ENCODE data around the gene CWC15.
"Not testable (repeated sequence)": the region's sequence is repeated elsewhere in the genome, so short reads cannot be mapped to it uniquely, and the experiment has no call there.

The CWC15 gene

DNA sequence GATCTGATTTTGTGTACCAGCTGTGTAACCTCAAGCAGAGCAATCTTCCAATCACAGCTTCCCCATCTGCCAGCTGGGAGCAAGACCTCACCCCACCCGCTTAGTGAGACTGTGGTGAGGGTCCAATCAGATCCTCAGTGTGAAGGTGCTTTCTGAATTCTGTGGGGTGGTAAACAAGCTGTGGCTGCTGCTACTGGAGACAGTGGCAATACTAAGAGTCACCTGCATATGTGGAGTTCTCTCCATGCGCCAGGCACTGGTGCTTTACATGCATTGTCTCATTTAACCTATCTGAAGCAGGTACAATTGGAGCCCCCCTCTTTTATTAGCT, 50.4 kb downstream of the CWC15 start:
- H3K4me3 ChIP-seq, result no peak overlapping the region
- no peak for DNase-seq (ENCODE audit: low spot score)
- no peak overlapping the region for H3K27ac ChIP-seq
- no peak for TF ChIP-seq CTCF (IDR thresholded peaks at IDR 0.05)

DNA sequence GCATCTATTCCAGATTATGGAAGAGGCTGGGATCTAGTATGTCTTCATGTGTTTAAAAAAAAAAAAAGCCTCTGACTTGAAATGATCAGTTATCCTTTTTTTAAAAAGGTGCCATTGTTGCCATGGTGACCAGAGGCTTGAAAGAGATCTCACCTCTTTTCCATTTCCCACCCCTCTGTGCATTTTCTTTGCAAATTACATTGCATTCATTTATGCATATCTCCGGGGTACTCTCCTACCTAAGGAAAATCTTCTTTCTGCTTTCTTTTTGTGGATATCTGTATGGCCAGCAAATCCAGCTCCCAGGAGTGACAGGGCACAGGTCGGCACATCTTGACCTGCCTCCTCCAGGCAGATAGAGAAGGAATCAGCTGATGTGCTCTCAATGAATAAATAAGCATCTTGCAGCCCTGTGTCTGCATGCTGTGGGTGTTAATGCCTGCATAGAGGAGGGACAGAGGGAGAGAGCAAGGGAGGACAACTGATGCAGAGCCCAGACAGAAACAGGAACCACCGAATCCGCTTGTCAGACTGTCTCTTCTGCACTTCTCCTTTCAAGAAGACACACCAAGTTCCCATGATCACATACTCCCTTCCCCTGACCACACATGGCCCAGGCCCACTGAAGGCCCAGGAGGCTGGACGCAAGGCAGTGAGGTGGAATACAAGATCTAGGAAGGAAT, 50.9 kb downstream of the CWC15 start:
- no peak for TF ChIP-seq CTCF (IDR thresholded peaks at IDR 0.05)
- no peak for DNase-seq (ENCODE audit: low spot score)
- no peak overlapping the region for H3K27ac ChIP-seq
- no peak overlapping the region for H3K4me3 ChIP-seq

- Histone ChIP-seq H3K27ac (no peak overlapping the region), H3K4me3 (no peak overlapping the region)
- no peak for DNase-seq (ENCODE audit: low spot score)
- TF ChIP-seq CTCF (IDR thresholded peaks at IDR 0.05), result no peak
Observed at GRCh38 chr11:94920311-94920710, 53.0 kb downstream of the CWC15 start.

DNA sequence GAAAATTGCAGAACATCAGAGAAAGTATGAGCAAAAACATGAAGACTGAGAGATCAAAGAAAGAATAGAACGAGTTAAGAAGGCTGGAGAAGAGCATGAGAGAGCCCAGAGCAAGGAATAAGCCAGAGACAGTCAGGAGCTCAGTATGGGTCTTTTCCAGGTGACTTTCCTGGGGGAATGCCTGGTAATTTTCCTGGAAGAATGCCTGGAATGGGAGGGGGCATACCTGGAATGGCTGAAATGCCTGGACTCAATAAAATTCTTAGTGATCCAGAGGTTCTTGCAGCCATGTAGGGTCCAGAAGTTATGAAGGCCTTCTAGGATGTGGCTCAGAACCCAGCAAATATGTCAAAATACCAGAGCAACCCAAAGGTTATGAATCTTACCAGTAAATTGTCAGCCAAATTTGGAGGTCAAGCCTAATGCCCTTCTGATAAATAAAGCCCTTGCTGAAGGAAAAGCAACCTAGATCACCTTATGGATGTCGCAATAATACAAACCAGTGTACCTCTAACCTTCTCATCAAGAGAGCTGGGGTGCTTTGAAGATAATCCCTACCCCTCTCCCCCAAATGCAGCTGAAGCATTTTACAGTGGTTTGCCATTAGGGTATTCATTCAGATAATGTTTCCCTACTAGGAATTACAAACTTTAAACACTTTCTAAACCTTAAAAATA, 59.5 kb downstream of the CWC15 start:
- not testable (repeated sequence) for H3K4me3 ChIP-seq; DNase-seq (ENCODE audit: low spot score); H3K27ac ChIP-seq

- H3K4me3 ChIP-seq, result no peak overlapping the region
- H3K27ac ChIP-seq, result no peak overlapping the region
- DNase-seq (ENCODE audit: low spot score), result no peak
- no peak for TF ChIP-seq CTCF (IDR thresholded peaks at IDR 0.05)
Observed at GRCh38 chr11:94912806-94913205, 60.5 kb downstream of the CWC15 start.
